ENCODE data around the gene DGUOK. TPM values are rescaled to one million over a fixed set of nuclear protein-coding genes. Genes with fewer than 3 reads are reported as not detected.

DGUOK gene
- total and polyA plus RNA-seq, 2 donors from 2014 or later, result 44.4 to 86.2 TPM

DNA sequence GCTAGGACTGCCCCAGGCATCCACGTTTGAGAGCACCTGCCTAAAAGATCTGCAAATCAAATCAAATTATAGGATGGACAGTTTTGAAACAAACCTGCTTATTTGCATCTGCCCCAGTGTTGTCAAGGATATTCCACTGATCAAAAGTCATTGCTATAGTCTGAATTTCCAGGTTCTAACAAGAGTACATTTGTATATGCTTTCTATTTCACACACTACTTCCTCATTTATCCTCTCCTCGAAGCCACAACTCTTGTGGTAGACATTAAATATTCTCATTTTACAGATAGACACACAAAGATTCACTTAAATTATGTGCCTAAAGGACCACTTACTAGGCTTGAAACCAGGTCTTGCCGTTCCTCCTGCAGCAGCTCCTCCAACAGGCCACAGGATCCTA is 46.2 kb downstream of the DGUOK start:
- FAIRE-seq, result no peak
- Histone ChIP-seq H3K27me3 (ENCODE audit: control insufficient read depth, insufficient read depth, low read length) (no peaks in the 10 kb centered on the region), H3K4me1 (ENCODE audit: control insufficient read depth in 2 of 3, insufficient read depth in 2 of 3, low read depth in 1 of 3, low read length in 3 of 3) (peaks cover 0 to 13% (median 8%) of the 10 kb centered on the region in 3 donors), H3K36me3 (ENCODE audit: control insufficient read depth in 2 of 3, insufficient read depth in 3 of 3, low read length in 3 of 3) (no peaks in the 10 kb centered on the region), H3K9me3 (ENCODE audit: control insufficient read depth in 2 of 3, insufficient read depth in 1 of 3, low read length in 3 of 3) (no peaks in the 10 kb centered on the region), H3K9ac (ENCODE audit: low read length in 3 of 3) (no peak overlapping the region), H3K4me3 (ENCODE audit: low read length in 3 of 3) (no peak overlapping the region), H3K27ac (ENCODE audit: low read depth in 2 of 2, low read length in 2 of 2) (no peak overlapping the region)
- TF ChIP-seq, protein P1, sequence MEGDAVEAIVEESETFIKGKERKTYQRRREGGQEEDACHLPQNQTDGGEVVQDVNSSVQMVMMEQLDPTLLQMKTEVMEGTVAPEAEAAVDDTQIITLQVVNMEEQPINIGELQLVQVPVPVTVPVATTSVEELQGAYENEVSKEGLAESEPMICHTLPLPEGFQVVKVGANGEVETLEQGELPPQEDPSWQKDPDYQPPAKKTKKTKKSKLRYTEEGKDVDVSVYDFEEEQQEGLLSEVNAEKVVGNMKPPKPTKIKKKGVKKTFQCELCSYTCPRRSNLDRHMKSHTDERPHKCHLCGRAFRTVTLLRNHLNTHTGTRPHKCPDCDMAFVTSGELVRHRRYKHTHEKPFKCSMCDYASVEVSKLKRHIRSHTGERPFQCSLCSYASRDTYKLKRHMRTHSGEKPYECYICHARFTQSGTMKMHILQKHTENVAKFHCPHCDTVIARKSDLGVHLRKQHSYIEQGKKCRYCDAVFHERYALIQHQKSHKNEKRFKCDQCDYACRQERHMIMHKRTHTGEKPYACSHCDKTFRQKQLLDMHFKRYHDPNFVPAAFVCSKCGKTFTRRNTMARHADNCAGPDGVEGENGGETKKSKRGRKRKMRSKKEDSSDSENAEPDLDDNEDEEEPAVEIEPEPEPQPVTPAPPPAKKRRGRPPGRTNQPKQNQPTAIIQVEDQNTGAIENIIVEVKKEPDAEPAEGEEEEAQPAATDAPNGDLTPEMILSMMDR (IDR thresholded peaks at IDR 0.05; ENCODE audit: borderline replicate concordance, extremely low read depth, insufficient read depth), result no peak
- no peak for DNase-seq
- intact Hi-C loops (cut with DNase I), result no loop called here

GRCh38 chr2:73975731-73976130 is 49.1 kb downstream of the DGUOK start:
- Histone ChIP-seq H3K4me1 (ENCODE audit: control insufficient read depth in 2 of 3, insufficient read depth in 2 of 3, low read depth in 1 of 3, low read length in 3 of 3) (peaks cover 0 to 8% (median 3%) of the 10 kb centered on the region in 3 donors), H3K27me3 (ENCODE audit: control insufficient read depth, insufficient read depth, low read length) (peaks cover 8% of the 10 kb centered on the region), H3K27ac (ENCODE audit: low read depth in 2 of 2, low read length in 2 of 2) (no peak overlapping the region), H3K36me3 (ENCODE audit: control insufficient read depth in 2 of 3, insufficient read depth in 3 of 3, low read length in 3 of 3) (no peaks in the 10 kb centered on the region), H3K4me3 (ENCODE audit: low read length in 3 of 3) (no peak overlapping the region), H3K9ac (ENCODE audit: low read length in 3 of 3) (no peak overlapping the region), H3K9me3 (ENCODE audit: control insufficient read depth in 2 of 3, insufficient read depth in 1 of 3, low read length in 3 of 3) (no peaks in the 10 kb centered on the region)
- FAIRE-seq (no peak), DNase-seq (no peak)
- TF ChIP-seq, protein P1 (IDR thresholded peaks at IDR 0.05; ENCODE audit: borderline replicate concordance, extremely low read depth, insufficient read depth), result no peak
- intact Hi-C loops (cut with DNase I), result no loop called here

DNA sequence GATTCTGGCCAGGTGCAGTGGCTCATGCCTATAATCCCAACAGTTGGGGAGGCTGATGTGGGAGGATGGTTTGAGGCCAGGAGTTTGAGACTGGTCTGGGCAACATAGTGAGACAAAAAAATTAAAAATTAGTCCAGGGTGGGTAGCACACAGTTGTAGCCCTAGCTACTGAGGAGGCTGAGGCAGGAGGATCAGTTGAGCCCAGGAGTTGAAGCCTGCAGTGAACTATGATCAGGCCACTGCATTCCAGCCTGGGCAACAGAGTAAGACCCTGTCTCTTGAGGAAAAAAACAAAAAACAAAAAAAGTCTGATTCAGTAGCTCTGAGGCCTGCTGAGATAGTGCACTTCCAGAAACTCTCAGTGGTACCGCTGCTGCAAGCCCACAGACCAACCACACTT is 50.1 kb downstream of the DGUOK start:
- Histone ChIP-seq H3K4me1 (ENCODE audit: control insufficient read depth in 2 of 3, insufficient read depth in 2 of 3, low read depth in 1 of 3, low read length in 3 of 3) (peaks cover 0 to 9% (median 0%) of the 10 kb centered on the region in 3 donors), H3K36me3 (ENCODE audit: control insufficient read depth in 2 of 3, insufficient read depth in 3 of 3, low read length in 3 of 3) (no peaks in the 10 kb centered on the region), H3K9ac (ENCODE audit: low read length in 3 of 3) (no peak overlapping the region), H3K27ac (ENCODE audit: low read depth in 2 of 2, low read length in 2 of 2) (no peak overlapping the region), H3K4me3 (ENCODE audit: low read length in 3 of 3) (no peak overlapping the region), H3K9me3 (ENCODE audit: control insufficient read depth in 2 of 3, insufficient read depth in 1 of 3, low read length in 3 of 3) (no peaks in the 10 kb centered on the region), H3K27me3 (ENCODE audit: control insufficient read depth, insufficient read depth, low read length) (peaks cover 8% of the 10 kb centered on the region)
- TF ChIP-seq, protein P1 (IDR thresholded peaks at IDR 0.05; ENCODE audit: borderline replicate concordance, extremely low read depth, insufficient read depth), result no peak
- intact Hi-C loops (cut with DNase I), result no loop called here
- no peak for FAIRE-seq
- DNase-seq, result no peak

GRCh38 chr2:73977466-73977865 is 50.8 kb downstream of the DGUOK start:
- Histone ChIP-seq H3K4me1 (ENCODE audit: control insufficient read depth in 2 of 3, insufficient read depth in 2 of 3, low read depth in 1 of 3, low read length in 3 of 3) (peaks cover 0 to 7% (median 0%) of the 10 kb centered on the region in 3 donors), H3K9me3 (ENCODE audit: control insufficient read depth in 2 of 3, insufficient read depth in 1 of 3, low read length in 3 of 3) (no peaks in the 10 kb centered on the region), H3K4me3 (ENCODE audit: low read length in 3 of 3) (no peak overlapping the region), H3K27ac (ENCODE audit: low read depth in 2 of 2, low read length in 2 of 2) (no peak overlapping the region), H3K9ac (ENCODE audit: low read length in 3 of 3) (no peak overlapping the region), H3K27me3 (ENCODE audit: control insufficient read depth, insufficient read depth, low read length) (peaks cover 8% of the 10 kb centered on the region), H3K36me3 (ENCODE audit: control insufficient read depth in 2 of 3, insufficient read depth in 3 of 3, low read length in 3 of 3) (no peaks in the 10 kb centered on the region)
- FAIRE-seq (no peak), DNase-seq (no peak)
- TF ChIP-seq, protein P1 (IDR thresholded peaks at IDR 0.05; ENCODE audit: borderline replicate concordance, extremely low read depth, insufficient read depth), result no peak
- intact Hi-C loops (cut with DNase I), result no loop called here
